WTC11 (cell line): Measurements from ENCODE around the gene COA1. TPM values are rescaled to one million over a fixed set of nuclear protein-coding genes. Genes with fewer than 3 reads are reported as not detected.

Experiments used
- ATAC-seq: fragments of 200-7000 bp; cut with Tn5 transposase; 2 replicates; pipeline ENCODE4 v1.10.0; 2021; ENCODE audit warnings: mild to moderate bottlenecking, moderate library complexity
- CTCF ChIA-PET: fragments of 300-600 bp; sonication (Branson Sonifier 250); formaldehyde crosslinking; loops from one replicate; lab custom pipeline; 2021; ENCODE audit warnings: antibody characterized with exemption; lab: Charles Lee
- POLR2A ChIA-PET: fragments of 350-600 bp; sonication (Branson Sonifier 250); formaldehyde crosslinking; loops from one replicate; lab custom pipeline; 2021; ENCODE audit warnings: antibody characterized with exemption; lab: Charles Lee
- DNase-seq: peaks from one replicate; pipeline ENCODE4 v3.0.0; 2021; ENCODE audit warnings: low spot score
- H3K27ac Mint-ChIP-seq: 2 replicates; pipeline ENCODE4 v1.8.0; 2021; ENCODE audit warnings: mixed read lengths
- H3K27me3 Mint-ChIP-seq: 2 replicates; pipeline ENCODE4 v1.8.0; 2021; ENCODE audit warnings: low read depth, mild to moderate bottlenecking, moderate library complexity, mixed read lengths
- H3K36me3 Mint-ChIP-seq: 2 replicates; pipeline ENCODE4 v1.8.0; 2021; ENCODE audit warnings: mixed read lengths
- H3K4me1 Mint-ChIP-seq: 2 replicates; pipeline ENCODE4 v1.8.0; 2022; ENCODE audit warnings: mixed read lengths
- H3K4me3 Mint-ChIP-seq: 2 replicates; pipeline ENCODE4 v1.8.0; 2021; ENCODE audit warnings: mild to moderate bottlenecking, moderate library complexity, mixed read lengths
- H3K9me3 Mint-ChIP-seq: 2 replicates; pipeline ENCODE4 v1.8.0; 2021; ENCODE audit warnings: mixed read lengths
- ATF1 ChIP-seq: sonication (generic); formaldehyde crosslinking; IDR thresholded peaks from 2 replicates; pipeline ENCODE4 v1.8.1; 2023; ENCODE audit warnings: mild to moderate bottlenecking, moderate library complexity, missing genetic modification reagents
- CTCF ChIP-seq: fragments of 200-600 bp; IDR thresholded peaks from 2 replicates; pipeline ENCODE4 v1.8.0; 2022; ENCODE audit warnings: antibody characterized with exemption
- E2F1 ChIP-seq: sonication (generic); formaldehyde crosslinking; IDR thresholded peaks from 2 replicates; pipeline ENCODE4 v1.8.0; 2022; ENCODE audit warnings: mild to moderate bottlenecking, missing genetic modification reagents
- E2F4 ChIP-seq: sonication (generic); formaldehyde crosslinking; IDR thresholded peaks from 2 replicates; pipeline ENCODE4 v1.8.1; 2022; ENCODE audit warnings: low read depth, mild to moderate bottlenecking, moderate library complexity, missing genetic modification reagents, borderline replicate concordance
- HMGA2 ChIP-seq: fragments of 250-450 bp; sonication (Bioruptor Pico); IDR thresholded peaks from 2 replicates; pipeline ENCODE4 v1.4.0; 2021; ENCODE audit warnings: mild to moderate bottlenecking, moderate library complexity
- PRDM15 ChIP-seq: sonication (generic); formaldehyde crosslinking; IDR thresholded peaks from 2 replicates; pipeline ENCODE4 v1.8.0; 2022; ENCODE audit warnings: missing genetic modification reagents
- PREB ChIP-seq: sonication (generic); formaldehyde crosslinking; IDR thresholded peaks from 2 replicates; pipeline ENCODE4 v1.8.1; 2022; ENCODE audit warnings: mild to moderate bottlenecking, missing genetic modification reagents, moderate library complexity, borderline replicate concordance
- ZNF232 ChIP-seq: sonication (generic); formaldehyde crosslinking; IDR thresholded peaks from 2 replicates; pipeline ENCODE4 v1.8.0; 2022; ENCODE audit warnings: mild to moderate bottlenecking, missing genetic modification reagents
- ZNF396 ChIP-seq: fragments of 250-450 bp; sonication (Bioruptor Pico); IDR thresholded peaks from 2 replicates; pipeline ENCODE4 v1.8.0; 2021; ENCODE audit warnings: mild to moderate bottlenecking, moderate library complexity, borderline replicate concordance
- ZNF423 ChIP-seq: fragments of 250-450 bp; sonication (Bioruptor Pico); IDR thresholded peaks from 2 replicates; pipeline ENCODE4 v2.1.2; 2022; ENCODE audit warnings: mild to moderate bottlenecking, moderate library complexity
- ZNF532 ChIP-seq: fragments of 250-450 bp; sonication (Bioruptor Pico); IDR thresholded peaks from 2 replicates; pipeline ENCODE4 v1.9.0; 2021; ENCODE audit warnings: mild to moderate bottlenecking, borderline replicate concordance
- ZNF671 ChIP-seq: fragments of 250-450 bp; sonication (Bioruptor Pico); IDR thresholded peaks from 2 replicates; pipeline ENCODE4 v1.8.0; 2021; ENCODE audit warnings: mild to moderate bottlenecking
- total RNA-seq: library from RNA; stranded (reverse); gene quantifications from 3 replicates; pipeline ENCODE4 v1.2.3, GENCODE V29; 2021
- TF ChIP-seq, protein P1 (sequence below): sonication (generic); formaldehyde crosslinking; conservative IDR thresholded peaks from 2 replicates; pipeline ENCODE4 v1.8.1; 2022; ENCODE audit warnings: mild to moderate bottlenecking, missing genetic modification reagents
- TF ChIP-seq, protein P2 (sequence below): fragments of 250-450 bp; sonication (Bioruptor Pico); IDR thresholded peaks from 2 replicates; pipeline ENCODE4 v1.9.0; 2021; ENCODE audit warnings: moderate library complexity, mild to moderate bottlenecking, inconsistent platforms, borderline replicate concordance

The COA1 gene
- total RNA-seq, 1 experiment from 2014 or later = 132 TPM

DNA sequence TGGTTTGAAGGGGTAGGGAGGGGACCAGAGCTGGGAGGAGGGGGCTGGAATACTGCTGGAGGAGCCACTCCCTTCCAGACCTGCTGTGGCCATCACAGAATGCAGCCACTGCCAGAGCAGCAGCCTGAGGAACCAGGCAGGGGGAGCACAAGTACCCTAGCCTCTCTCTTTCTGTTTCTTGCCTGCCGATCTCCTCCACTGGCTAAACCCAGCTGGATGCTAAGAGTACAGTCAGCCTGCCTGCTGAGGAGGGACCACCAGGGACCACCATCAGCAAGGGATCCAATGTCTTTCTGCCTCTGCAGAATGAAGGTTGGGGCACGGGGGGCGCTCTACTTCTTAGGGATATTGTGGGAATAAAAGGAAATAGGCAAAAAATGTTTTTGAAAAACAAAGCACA is 33.9 kb upstream of the COA1 start:
- H3K4me3 Mint-ChIP-seq = no peak overlapping the region
- no peak overlapping the region for H3K27ac Mint-ChIP-seq
- peaks cover 38% of the 10 kb centered on the region for H3K4me1 Mint-ChIP-seq
- peaks cover 15% of the 10 kb centered on the region for H3K27me3 Mint-ChIP-seq
- DNase-seq (peak; percentile 33), ATAC-seq (peak; percentile 73)
- POLR2A ChIA-PET = no interaction called here
- CTCF ChIA-PET = interaction anchor here (0.6 to 4.5 kb wide), 5 partner anchors 26 to 180 kb away, joined by 3 to 19 read pairs (median 3); partner anchors contain the start of gene STK17A
- no peaks in the 10 kb centered on the region for H3K36me3 Mint-ChIP-seq
- TF ChIP-seq ZNF423 (CRISPR knock-in tag) (no peak), ATF1 (CRISPR knock-in tag) (no peak), HMGA2 (CRISPR knock-in tag) (no peak), E2F1 (CRISPR knock-in tag) (no peak), ZNF232 (CRISPR knock-in tag) (no peak)
- TF ChIP-seq, protein P1, sequence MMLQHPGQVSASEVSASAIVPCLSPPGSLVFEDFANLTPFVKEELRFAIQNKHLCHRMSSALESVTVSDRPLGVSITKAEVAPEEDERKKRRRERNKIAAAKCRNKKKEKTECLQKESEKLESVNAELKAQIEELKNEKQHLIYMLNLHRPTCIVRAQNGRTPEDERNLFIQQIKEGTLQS (CRISPR knock-in tag) = no peak
- TF ChIP-seq, all 79 proteins: peak for 0
- H3K9me3 Mint-ChIP-seq = no peaks in the 10 kb centered on the region

DNA sequence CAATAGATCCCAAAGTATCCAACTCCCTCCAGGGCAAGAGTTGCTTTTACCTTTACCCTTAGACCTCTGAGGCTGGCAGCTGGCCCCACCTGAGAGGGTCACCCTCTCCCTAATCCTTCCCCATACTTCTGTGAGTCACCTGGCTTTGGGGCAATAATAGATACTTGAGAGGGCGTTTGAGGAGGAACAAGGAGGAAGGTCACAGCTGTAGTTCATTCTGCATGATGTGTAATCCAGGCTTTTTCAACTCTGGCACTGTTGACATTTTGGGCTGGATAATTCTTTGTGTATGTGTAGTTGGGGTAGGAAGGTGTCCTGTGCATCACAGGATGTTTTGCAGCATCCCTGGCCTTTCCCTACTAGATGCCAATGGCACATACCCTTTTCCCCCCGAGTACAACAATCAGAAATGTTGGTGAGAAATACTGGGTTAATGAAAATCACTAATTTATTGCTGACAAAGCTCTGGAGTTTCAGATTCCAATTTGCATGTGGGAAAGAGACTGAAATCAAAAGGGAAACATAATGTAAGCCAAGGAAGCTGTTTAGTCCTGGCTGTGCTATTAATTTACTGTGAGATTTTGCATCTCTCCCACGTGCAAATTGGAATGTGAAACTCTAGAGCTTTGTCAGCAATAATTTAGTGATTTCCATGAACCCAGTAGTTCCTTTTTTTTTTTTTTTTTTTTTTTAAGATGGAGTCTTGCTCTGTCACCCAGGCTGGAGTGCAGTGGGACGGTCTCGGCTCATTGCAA is 32.8 kb upstream of the COA1 start:
- no peak overlapping the region for H3K27ac Mint-ChIP-seq
- H3K36me3 Mint-ChIP-seq = no peaks in the 10 kb centered on the region
- ChIA-PET CTCF (interaction anchor here (4.5 kb wide), 1 partner anchor 179 kb away, joined by 19 read pairs; the partner anchor contains the start of gene STK17A), POLR2A (no interaction called here)
- DNase-seq (no peak), ATAC-seq (no peak)
- H3K9me3 Mint-ChIP-seq = no peaks in the 10 kb centered on the region
- H3K4me1 Mint-ChIP-seq = peaks cover 46% of the 10 kb centered on the region
- H3K27me3 Mint-ChIP-seq = peaks cover 26% of the 10 kb centered on the region
- no peak overlapping the region for H3K4me3 Mint-ChIP-seq
- no peak for TF ChIP-seq PRDM15 (CRISPR knock-in tag)
- no peak for TF ChIP-seq ZNF532 (CRISPR knock-in tag)
- TF ChIP-seq ZNF671 = no peak
- TF ChIP-seq, protein P1 (CRISPR knock-in tag) = no peak
- TF ChIP-seq, protein P2, sequence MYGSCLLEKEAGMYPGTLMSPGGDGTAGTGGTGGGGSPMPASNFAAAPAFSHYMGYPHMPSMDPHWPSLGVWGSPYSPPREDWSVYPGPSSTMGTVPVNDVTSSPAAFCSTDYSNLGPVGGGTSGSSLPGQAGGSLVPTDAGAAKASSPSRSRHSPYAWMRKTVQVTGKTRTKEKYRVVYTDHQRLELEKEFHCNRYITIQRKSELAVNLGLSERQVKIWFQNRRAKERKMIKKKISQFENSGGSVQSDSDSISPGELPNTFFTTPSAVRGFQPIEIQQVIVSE (CRISPR knock-in tag) = no peak
- no peak for TF ChIP-seq E2F4
- TF ChIP-seq ZNF396 = no peak
- TF ChIP-seq E2F1 (CRISPR knock-in tag) = no peak
- TF ChIP-seq CTCF = no peak
- no peak for TF ChIP-seq PREB (CRISPR knock-in tag)
